SK-N-SH treated with all-trans-retinoic acid at 6 μM for 48 hours (cell line): Measurements from ENCODE around the gene VAC14.

Experiments used
- ATAC-seq: fragments of 200-7000 bp; cut with Tn5 transposase; 3 replicates; pipeline ENCODE4 v1.9.1; 2020; ENCODE audit warnings: mild to moderate bottlenecking, moderate library complexity
- ARNTL ChIP-seq: fragments of 450-650 bp; formaldehyde crosslinking; IDR thresholded peaks from 2 replicates; pipeline ENCODE4 v1.5.0; 2020; ENCODE audit warnings: low read depth, mild to moderate bottlenecking, moderate library complexity, borderline replicate concordance
- BACH2 ChIP-seq: fragments of 250-450 bp; sonication (Bioruptor Pico); IDR thresholded peaks from 2 replicates; pipeline ENCODE4 v1.9.0; 2021; ENCODE audit warnings: mild to moderate bottlenecking, borderline replicate concordance
- CSDC2 ChIP-seq: fragments of 250-450 bp; sonication (Bioruptor Pico); IDR thresholded peaks from 2 replicates; pipeline ENCODE4 v1.5.0; 2020; ENCODE audit warnings: mild to moderate bottlenecking, moderate library complexity
- ESRRG ChIP-seq: fragments of 250-450 bp; sonication (Bioruptor Pico); IDR thresholded peaks from 2 replicates; pipeline ENCODE4 v1.6.1; 2021; ENCODE audit warnings: mild to moderate bottlenecking
- GLIS3 ChIP-seq: fragments of 250-450 bp; sonication (Bioruptor Pico); IDR thresholded peaks from 2 replicates; pipeline ENCODE4 v1.5.0; 2020; ENCODE audit warnings: mild to moderate bottlenecking, moderate library complexity
- ISL1 ChIP-seq: fragments of 250-450 bp; sonication (Bioruptor Pico); IDR thresholded peaks from 2 replicates; pipeline ENCODE4 v2.1.2; 2022; ENCODE audit warnings: mild to moderate bottlenecking, moderate library complexity
- OSR1 ChIP-seq: fragments of 250-450 bp; sonication (Bioruptor Pico); IDR thresholded peaks from 2 replicates; pipeline ENCODE4 v1.8.0; 2022; ENCODE audit warnings: moderate library complexity, mild to moderate bottlenecking, inconsistent platforms
- PPARA ChIP-seq: fragments of 250-450 bp; sonication (Bioruptor Pico); IDR thresholded peaks from 2 replicates; pipeline ENCODE4 v1.5.0; 2020; ENCODE audit warnings: mild to moderate bottlenecking, borderline replicate concordance
- SNAI2 ChIP-seq: fragments of 250-450 bp; sonication (Bioruptor Pico); IDR thresholded peaks from 2 replicates; pipeline ENCODE4 v1.5.0; 2020; ENCODE audit warnings: mild to moderate bottlenecking, moderate library complexity
- TCF4 ChIP-seq: fragments of 250-450 bp; sonication (Bioruptor Pico); IDR thresholded peaks from 2 replicates; pipeline ENCODE4 v1.8.0; 2021; ENCODE audit warnings: mild to moderate bottlenecking, moderate library complexity, borderline replicate concordance
- TOX ChIP-seq: fragments of 250-450 bp; sonication (Bioruptor Pico); IDR thresholded peaks from 2 replicates; pipeline ENCODE4 v1.8.0; 2021; ENCODE audit warnings: mild to moderate bottlenecking, moderate library complexity, borderline replicate concordance
- ZFP3 ChIP-seq: fragments of 250-450 bp; sonication (Bioruptor Pico); IDR thresholded peaks from 2 replicates; pipeline ENCODE4 v1.5.0; 2020; ENCODE audit warnings: mild to moderate bottlenecking, moderate library complexity
- ZFP30 ChIP-seq: fragments of 450-650 bp; formaldehyde crosslinking; IDR thresholded peaks from 2 replicates; pipeline ENCODE4 v1.5.0; 2022; ENCODE audit warnings: mild to moderate bottlenecking, moderate library complexity
- ZNF565 ChIP-seq: fragments of 450-650 bp; formaldehyde crosslinking; conservative IDR thresholded peaks from 2 replicates; pipeline ENCODE4 v1.5.0; 2020; ENCODE audit warnings: low read depth, mild to moderate bottlenecking, moderate library complexity
- ZNF70 ChIP-seq: fragments of 450-650 bp; formaldehyde crosslinking; IDR thresholded peaks from 2 replicates; pipeline ENCODE4 v1.5.0; 2020; ENCODE audit warnings: mild to moderate bottlenecking, moderate library complexity
- ZNF8 ChIP-seq: fragments of 450-650 bp; formaldehyde crosslinking; IDR thresholded peaks from 2 replicates; pipeline ENCODE4 v1.5.0; 2020; ENCODE audit warnings: mild to moderate bottlenecking, moderate library complexity
- TF ChIP-seq, protein P1 (sequence below): fragments of 250-450 bp; sonication (Bioruptor Pico); IDR thresholded peaks from 2 replicates; pipeline ENCODE4 v1.5.1; 2021; ENCODE audit warnings: mild to moderate bottlenecking, moderate library complexity
- TF ChIP-seq, protein P2 (sequence below): fragments of 250-450 bp; sonication (Bioruptor Pico); IDR thresholded peaks from 2 replicates; pipeline ENCODE4 v1.5.0; 2020; ENCODE audit warnings: mild to moderate bottlenecking, moderate library complexity
- TF ChIP-seq, protein P3 (sequence below): fragments of 250-450 bp; sonication (Bioruptor Pico); IDR thresholded peaks from 2 replicates; pipeline ENCODE4 v1.5.1; 2020; ENCODE audit warnings: low read depth, mild to moderate bottlenecking, moderate library complexity
- TF ChIP-seq, protein P4 (sequence below): fragments of 250-450 bp; sonication (Bioruptor Pico); IDR thresholded peaks from 2 replicates; pipeline ENCODE4 v1.8.0; 2021; ENCODE audit warnings: low read depth, mild to moderate bottlenecking, moderate library complexity, borderline replicate concordance
- TF ChIP-seq, protein P5 (sequence below): fragments of 250-450 bp; sonication (Bioruptor Pico); IDR thresholded peaks from 2 replicates; pipeline ENCODE4 v1.8.0; 2020; ENCODE audit warnings: mild to moderate bottlenecking, moderate library complexity, borderline replicate concordance

VAC14 gene

DNA sequence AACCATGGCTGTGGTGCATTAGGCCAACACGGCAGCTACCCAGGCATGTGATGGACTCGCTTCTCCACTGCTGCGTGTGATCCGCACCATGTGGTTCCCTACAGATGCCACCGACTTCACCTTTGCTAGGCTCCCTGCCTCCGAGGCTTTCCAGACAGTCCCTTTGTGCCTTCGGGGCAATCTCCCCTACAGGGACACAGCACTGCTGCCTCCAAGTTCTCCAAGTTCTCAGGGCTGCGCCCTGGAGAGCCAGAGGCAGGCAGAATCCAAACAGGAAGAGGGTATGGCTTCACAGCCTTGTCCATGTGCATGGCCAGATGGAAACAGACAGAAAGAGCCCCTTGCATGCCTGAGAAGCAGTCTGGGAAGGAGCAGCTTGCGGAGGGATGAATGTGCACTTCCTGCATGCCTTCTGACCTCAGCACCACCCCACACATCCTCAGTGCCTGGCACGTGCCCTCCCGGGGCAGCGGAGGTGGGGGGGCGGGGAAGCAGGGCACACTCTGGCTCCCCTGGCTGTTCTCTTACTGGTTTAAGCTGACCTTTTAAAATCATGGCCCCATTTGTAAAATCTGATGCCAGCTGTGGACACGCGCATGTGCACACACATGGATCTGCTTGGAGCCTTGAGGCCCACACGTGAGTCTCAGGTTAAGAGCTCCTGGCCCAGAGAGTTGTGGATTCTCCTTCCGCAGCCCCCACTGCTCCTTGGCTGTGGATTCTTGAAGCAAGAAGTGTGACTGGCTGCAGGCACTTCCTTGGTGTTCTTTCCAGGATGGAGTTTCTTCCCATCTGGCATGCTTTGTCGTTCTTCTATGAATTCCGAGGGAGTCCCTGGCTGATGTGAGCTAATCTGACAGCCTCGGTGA, 59.8 kb downstream of the VAC14 start:
- TF ChIP-seq OSR1 (no peak), ZFP30 (CRISPR knock-in tag) (no peak), ZFP3 (no peak), ISL1 (CRISPR knock-in tag) (no peak), BACH2 (CRISPR knock-in tag) (no peak), ZNF8 (no peak), CSDC2 (CRISPR knock-in tag) (no peak), ARNTL (CRISPR knock-in tag) (no peak)
- TF ChIP-seq, protein P1, sequence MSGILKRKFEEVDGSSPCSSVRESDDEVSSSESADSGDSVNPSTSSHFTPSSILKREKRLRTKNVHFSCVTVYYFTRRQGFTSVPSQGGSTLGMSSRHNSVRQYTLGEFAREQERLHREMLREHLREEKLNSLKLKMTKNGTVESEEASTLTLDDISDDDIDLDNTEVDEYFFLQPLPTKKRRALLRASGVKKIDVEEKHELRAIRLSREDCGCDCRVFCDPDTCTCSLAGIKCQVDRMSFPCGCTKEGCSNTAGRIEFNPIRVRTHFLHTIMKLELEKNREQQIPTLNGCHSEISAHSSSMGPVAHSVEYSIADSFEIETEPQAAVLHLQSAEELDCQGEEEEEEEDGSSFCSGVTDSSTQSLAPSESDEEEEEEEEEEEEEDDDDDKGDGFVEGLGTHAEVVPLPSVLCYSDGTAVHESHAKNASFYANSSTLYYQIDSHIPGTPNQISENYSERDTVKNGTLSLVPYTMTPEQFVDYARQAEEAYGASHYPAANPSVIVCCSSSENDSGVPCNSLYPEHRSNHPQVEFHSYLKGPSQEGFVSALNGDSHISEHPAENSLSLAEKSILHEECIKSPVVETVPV (CRISPR knock-in tag), result no peak
- TF ChIP-seq, protein P2, sequence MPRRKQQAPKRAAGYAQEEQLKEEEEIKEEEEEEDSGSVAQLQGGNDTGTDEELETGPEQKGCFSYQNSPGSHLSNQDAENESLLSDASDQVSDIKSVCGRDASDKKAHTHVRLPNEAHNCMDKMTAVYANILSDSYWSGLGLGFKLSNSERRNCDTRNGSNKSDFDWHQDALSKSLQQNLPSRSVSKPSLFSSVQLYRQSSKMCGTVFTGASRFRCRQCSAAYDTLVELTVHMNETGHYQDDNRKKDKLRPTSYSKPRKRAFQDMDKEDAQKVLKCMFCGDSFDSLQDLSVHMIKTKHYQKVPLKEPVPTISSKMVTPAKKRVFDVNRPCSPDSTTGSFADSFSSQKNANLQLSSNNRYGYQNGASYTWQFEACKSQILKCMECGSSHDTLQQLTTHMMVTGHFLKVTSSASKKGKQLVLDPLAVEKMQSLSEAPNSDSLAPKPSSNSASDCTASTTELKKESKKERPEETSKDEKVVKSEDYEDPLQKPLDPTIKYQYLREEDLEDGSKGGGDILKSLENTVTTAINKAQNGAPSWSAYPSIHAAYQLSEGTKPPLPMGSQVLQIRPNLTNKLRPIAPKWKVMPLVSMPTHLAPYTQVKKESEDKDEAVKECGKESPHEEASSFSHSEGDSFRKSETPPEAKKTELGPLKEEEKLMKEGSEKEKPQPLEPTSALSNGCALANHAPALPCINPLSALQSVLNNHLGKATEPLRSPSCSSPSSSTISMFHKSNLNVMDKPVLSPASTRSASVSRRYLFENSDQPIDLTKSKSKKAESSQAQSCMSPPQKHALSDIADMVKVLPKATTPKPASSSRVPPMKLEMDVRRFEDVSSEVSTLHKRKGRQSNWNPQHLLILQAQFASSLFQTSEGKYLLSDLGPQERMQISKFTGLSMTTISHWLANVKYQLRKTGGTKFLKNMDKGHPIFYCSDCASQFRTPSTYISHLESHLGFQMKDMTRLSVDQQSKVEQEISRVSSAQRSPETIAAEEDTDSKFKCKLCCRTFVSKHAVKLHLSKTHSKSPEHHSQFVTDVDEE, result no peak
- TF ChIP-seq, protein P3, sequence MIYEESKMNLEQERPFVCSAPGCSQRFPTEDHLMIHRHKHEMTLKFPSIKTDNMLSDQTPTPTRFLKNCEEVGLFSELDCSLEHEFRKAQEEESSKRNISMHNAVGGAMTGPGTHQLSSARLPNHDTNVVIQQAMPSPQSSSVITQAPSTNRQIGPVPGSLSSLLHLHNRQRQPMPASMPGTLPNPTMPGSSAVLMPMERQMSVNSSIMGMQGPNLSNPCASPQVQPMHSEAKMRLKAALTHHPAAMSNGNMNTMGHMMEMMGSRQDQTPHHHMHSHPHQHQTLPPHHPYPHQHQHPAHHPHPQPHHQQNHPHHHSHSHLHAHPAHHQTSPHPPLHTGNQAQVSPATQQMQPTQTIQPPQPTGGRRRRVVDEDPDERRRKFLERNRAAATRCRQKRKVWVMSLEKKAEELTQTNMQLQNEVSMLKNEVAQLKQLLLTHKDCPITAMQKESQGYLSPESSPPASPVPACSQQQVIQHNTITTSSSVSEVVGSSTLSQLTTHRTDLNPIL (CRISPR knock-in tag), result no peak
- ATAC-seq, result no peak

DNA sequence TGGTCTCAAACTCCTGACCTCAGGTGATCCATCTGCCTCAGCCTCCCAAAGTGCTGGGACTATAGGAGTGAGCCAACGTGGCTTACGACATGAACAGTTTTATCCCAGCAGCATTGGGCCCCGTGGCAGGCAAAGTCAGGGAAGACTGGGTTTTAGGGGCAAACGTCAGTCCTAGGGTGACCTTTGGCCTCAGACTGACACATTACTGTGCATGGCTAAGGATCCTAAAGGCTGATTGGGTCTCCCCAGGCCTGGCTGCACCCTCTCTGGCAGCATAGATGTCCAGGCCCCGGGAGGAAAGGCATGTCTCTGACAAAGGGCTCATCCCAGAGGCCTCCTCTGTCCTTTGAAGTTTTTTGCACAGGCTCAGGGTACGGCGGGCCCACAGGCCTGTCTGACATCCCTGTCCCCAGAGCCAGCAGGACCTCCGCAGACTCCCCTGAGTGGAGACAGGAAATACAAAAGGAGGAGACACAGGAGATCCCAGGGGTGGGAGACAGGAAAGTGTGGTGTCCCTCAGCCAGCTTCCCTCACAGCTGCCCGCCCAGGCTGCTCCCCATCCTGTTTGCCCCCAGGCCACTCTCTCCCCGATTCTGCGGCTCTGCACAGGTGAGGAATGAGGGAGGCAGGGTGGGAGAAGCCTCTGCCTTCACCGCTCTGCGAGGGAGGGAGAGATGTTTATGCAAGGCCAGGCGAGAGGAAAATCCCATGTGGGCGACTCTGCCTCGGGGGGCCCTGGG, 60.6 kb downstream of the VAC14 start:
- ATAC-seq, result no peak
- TF ChIP-seq ARNTL (CRISPR knock-in tag) (no peak), SNAI2 (CRISPR knock-in tag) (no peak), ZNF565 (CRISPR knock-in tag) (no peak), ZFP3 (no peak), CSDC2 (CRISPR knock-in tag) (no peak), TOX (CRISPR knock-in tag) (no peak), ZNF70 (CRISPR knock-in tag) (no peak), PPARA (CRISPR knock-in tag) (no peak), ISL1 (CRISPR knock-in tag) (no peak), OSR1 (no peak), BACH2 (CRISPR knock-in tag) (no peak), ZFP30 (CRISPR knock-in tag) (no peak), ESRRG (CRISPR knock-in tag) (no peak), ZNF8 (no peak), TCF4 (CRISPR knock-in tag) (no peak), GLIS3 (no peak)
- TF ChIP-seq, protein P4, sequence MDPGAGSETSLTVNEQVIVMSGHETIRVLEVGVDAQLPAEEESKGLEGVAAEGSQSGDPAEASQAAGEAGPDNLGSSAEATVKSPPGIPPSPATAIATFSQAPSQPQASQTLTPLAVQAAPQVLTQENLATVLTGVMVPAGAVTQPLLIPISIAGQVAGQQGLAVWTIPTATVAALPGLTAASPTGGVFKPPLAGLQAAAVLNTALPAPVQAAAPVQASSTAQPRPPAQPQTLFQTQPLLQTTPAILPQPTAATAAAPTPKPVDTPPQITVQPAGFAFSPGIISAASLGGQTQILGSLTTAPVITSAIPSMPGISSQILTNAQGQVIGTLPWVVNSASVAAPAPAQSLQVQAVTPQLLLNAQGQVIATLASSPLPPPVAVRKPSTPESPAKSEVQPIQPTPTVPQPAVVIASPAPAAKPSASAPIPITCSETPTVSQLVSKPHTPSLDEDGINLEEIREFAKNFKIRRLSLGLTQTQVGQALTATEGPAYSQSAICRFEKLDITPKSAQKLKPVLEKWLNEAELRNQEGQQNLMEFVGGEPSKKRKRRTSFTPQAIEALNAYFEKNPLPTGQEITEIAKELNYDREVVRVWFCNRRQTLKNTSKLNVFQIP (CRISPR knock-in tag), result no peak
- TF ChIP-seq, protein P1 (CRISPR knock-in tag), result no peak
- TF ChIP-seq, protein P5, sequence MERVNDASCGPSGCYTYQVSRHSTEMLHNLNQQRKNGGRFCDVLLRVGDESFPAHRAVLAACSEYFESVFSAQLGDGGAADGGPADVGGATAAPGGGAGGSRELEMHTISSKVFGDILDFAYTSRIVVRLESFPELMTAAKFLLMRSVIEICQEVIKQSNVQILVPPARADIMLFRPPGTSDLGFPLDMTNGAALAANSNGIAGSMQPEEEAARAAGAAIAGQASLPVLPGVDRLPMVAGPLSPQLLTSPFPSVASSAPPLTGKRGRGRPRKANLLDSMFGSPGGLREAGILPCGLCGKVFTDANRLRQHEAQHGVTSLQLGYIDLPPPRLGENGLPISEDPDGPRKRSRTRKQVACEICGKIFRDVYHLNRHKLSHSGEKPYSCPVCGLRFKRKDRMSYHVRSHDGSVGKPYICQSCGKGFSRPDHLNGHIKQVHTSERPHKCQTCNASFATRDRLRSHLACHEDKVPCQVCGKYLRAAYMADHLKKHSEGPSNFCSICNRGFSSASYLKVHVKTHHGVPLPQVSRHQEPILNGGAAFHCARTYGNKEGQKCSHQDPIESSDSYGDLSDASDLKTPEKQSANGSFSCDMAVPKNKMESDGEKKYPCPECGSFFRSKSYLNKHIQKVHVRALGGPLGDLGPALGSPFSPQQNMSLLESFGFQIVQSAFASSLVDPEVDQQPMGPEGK (CRISPR knock-in tag), result no peak
- TF ChIP-seq, protein P2, result no peak
